GM18508 (cell line): Measurements from ENCODE around the gene SORL1.

Source experiments
- ATAC-seq: cut with Tn5 transposase; IDR thresholded peaks from one replicate; pipeline ENCODE4 v1.9.1; 2021; ENCODE audit warnings: moderate number of reproducible peaks; ENCODE audit not compliant: insufficient read depth, unreplicated experiment

Gene SORL1

DNA sequence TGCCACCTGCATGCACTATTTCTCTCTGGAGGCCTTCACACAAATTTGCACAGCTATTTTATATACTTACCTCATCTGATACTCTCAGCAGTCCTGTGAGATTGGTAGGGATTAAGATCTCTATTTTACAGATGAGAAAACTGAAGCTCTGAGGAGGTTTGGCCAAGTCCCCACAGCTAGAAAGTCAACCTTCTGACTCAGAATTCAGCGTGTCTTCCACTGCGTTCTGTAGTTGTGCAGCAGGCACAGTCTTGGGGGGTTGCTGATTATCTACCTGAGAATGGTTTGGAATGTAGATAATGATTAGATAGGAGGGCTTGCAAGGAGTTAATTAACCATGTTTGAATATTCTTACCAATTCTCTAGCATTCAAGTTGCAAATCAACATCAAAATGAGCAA, 2.5 kb upstream of the SORL1 start:
- ATAC-seq, result no peak

DNA sequence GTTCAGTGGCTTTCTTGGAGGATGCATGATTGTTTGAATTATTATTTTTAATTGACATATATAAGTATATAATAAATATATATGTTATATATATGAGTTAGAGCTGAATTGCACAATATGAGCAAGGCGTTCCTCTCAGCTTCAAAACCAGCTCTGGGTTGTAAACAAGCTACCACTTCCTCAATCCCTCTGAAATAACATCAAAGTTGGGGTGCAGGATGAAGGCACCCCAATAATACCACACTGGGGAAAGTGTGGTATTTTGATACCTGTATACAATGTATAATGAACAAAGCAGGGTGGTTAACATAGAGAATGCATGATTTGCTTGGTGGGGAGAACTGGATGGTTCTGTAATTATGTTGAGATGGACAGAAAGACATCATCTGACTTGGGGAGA, 1.7 kb upstream of the SORL1 start:
- ATAC-seq, result no peak

DNA sequence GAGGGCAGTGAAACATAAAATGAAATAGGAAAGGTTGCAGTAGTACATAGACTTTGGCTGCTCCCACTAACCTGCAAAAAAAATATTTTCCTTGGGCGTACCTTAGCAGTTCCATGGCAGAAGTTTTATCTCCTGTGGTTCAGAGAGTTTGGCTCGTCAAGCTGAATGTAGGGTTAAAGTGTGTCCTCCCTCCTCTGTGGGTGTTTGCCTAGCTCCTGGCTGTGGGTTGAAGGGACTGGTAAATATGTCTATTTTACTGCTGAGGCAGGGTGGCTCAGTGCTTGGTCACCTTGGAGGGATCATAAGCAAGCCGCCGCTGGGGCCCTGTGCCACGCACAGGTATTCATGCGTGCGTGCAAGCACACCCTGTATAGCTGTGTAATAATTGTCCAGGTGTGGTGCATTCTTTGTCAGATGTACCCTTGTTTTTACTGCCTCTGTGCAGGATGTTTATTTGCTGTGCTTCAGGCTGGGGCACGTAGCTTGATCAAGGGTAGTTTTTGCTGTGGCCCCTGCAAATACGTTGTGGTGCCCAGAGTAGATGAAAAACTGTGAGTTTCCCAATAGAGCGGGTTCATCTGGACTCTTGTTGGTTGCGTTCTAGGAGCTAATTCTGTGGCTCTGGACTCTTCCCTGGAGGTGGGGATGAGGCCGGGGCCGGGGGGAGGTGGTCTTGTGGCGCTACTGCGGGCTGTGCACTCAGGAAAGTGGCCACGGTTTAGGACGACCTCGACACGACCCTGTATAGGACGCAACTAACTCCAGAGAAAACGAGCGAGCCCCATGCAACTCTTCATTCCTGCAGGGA, 732 bp upstream of the SORL1 start:
- no peak for ATAC-seq

DNA sequence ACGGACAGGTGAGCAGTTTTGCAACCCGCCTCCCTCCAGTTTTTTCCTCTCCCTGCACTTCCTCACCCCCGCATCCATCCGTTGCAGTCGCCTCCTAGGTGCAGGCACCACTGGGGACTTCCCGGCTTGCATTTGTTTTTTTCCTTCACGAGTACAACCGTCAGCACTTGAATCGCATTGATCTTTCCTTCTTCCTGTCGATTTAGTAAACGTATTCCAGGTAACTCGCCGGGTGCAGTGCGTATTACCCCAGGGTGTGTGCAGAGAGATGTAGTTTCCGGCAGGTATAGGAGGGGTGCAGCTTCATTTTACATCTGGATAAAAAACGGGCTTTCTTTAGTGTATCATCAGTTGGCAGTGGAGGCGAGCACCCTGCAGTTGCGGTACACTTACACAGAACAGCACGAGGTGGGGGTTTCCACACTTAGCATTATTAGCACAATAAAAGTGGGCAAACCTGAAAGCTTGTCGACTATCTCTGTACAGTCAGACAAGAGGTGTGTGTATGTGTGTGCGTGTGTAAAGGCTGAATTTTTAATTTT, 566 bp downstream of the SORL1 start, which contains the start of gene SORL1-AS1:
Gene SORL1-AS1, minus strand, starts transcription at position 359 of the 542 bp plus-strand sequence.
- ATAC-seq, result no peak

DNA sequence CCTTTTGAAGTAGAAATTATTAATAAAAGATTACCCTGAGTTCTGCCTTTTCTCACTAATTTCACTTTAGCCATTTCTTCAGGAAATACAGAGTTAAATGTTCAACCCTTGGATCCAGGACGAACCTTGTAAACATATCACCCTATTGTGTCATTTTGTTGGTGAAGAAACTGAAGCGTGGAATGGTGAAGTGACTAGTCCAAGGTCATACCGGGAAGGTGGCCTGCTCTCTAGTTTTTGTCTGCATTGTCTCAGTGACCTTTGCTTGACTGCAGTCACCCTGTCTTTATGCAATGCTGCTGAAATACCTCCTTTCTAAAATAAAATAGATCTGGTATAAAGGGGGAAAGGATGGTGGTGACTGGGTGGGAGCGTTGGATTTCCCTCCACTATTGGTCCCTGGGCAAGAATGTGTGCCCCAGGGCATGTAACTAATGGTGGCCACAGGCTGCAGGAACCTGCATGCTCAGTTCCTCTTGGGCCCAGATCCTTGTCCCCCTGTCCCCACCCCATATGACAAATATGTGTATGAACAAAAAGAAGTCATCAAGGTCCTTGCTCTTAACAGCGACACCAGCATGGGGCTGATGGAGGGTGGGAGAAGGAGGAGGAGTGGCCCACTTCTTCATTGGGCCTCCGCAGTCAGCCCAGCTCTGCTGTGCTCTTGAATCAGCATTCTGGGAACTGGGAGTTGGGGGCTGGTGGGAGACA, 1.6 kb downstream of the SORL1 start:
- no peak for ATAC-seq

DNA sequence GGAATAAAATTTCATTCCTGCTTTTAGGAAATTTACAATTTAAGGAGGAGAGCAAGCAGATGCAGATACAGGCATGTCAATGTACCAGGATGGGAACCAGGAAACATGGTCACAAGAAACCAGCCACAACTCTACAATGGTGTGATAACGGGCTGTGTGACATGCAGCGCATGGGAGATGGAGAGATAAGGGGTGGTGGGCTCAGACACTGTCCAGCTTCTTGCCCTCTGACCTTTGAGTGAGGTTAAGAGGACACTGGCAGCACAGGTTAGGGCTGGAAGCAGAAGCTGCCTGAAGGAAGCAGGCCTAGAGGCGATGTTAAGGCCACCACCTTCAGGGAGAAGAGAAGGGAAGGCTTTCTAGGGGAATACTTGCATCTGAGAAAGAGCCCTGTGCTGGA, 3.0 kb downstream of the SORL1 start:
- ATAC-seq, result no peak

DNA sequence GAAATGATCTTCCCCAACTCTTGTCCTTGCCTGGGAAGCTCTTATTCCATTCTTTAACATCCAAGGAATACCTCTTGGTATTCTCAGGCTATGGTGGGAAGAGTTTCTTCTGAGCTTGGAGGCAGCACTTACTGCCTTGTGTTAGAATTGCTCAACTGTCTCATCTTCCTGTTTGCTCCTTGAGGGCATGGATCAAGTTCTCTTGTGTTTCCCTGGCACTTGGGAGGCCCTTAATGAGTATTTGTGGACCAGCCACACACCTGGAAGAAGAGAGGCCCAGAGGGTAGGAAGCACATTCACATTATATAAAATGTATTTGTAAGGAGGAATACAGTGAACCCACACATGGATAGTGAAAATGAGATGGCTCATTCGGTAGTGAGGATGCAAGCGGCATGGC, 4.0 kb downstream of the SORL1 start:
- no peak for ATAC-seq

DNA sequence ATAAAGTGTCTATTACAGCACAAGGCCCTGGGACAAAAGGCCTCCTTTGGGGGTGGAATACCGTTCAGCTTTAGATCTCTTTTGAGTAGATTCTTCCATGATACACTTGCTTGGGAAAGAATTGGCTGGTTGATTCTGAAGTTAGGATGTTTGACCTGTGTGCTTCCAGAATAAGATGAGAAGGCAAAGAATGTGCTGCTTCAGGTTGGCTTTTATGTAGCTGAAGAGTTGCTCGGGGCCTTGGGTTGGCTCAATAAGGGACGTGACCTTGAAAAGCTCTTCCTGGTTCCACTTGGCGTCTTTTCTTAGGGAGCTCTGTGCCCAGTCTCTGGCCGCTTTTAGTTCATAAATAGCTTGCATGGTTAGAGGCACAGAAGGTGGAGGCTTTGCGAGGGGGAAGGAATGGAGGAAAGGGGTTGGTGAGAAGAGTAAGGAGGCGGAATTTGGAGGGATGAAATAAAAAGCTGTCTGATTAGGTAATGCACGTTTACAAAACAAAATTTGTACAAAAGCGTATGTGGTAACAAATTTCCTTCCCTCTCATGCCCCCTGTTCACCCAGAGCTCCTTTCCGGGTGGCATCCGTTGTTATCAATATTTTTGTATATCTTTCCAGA, 4.8 kb downstream of the SORL1 start:
- no peak for ATAC-seq

DNA sequence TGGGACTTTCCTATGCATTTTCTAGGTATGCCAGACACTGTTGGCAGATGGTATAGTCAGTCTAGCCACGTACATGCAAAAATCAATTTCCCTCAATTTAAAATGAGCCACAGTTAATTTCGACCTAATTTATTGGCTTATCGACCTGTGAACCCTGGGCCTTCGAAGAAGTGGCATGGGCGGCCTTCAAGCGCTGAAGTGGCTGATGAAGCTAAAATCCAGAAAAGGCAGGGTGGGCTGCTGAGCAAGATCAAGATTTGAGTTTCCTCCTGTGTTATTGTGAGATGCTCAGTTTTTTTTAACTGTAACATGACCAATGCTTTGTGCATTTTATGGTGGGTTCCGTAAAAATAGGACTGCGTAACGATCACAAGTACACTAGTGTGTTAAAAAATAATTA, 6.4 kb downstream of the SORL1 start:
- ATAC-seq, result no peak

DNA sequence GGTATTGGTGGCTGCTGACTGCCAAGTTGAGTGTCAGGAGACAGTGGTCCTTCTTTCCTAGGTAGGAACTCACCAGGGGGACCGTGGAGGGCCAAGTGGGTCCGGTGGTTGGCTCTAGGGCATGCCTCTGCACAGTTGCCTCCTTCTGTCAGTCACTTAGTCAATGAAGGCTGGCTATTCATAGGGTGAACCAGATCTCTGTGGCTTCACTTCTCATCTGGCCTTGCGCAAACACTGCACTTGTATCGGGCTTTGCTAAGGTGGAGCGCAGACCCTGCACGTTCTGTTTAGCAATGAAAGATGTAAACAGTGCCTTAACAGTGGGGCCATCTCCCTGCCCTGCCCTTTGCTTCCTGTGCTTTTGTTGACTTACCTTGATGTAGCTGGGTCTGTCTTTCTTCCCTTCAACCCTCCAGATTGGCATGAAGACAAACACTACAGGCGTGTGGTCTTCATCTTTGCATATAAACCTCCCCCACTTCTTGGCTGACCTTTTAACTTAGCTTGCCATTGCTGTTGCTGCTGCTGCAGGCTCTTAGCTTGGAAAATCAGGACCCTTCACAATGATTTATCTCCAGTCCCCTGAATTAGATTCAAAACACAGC, 7.4 kb downstream of the SORL1 start:
- ATAC-seq, result no peak

DNA sequence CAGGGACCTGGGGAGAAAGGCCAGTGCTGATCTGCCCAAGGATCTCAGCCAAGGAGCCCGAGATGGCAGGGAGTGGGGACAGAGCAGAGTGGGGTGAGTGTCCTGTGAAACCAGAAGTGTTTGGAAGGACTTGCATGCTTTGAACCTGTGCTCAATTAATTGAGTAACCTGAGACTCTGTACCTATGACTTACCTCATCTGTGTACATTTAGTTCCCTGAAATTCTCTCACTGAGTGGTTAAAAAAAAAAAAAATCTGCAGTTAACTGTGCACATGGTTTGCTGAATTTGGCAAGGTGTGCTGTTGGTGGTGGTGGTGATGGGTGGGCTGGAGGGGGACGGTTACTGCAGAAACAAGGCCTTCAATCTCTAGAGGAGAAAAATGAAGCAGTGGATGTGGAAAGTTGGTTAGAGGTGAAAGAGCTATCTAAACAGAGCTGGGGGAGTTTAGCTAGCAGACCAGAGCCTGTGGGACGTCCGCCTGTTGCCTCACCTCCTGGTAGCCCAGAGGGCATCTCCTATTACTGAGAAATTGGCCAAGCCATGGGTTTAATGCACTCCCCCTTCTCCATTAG, 8.9 kb downstream of the SORL1 start:
- no peak for ATAC-seq

DNA sequence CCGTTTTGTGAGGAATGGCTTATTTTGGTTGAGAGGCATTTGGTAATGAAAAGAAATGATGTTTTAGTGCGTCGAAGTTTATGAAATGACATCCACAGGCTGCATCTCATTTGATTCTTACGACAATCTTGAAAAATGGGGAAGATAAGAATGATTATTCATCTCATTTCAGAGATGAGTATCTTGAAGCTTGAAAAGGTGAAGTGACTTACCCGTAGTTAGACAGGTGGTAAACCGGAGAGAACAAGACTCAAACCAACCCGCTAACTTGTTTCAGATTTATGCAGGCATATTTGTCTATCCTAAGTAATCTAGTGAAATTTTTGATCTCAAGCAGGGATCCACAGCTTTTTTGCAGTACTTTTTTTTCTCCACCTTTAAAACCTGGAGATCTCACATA, 9.7 kb downstream of the SORL1 start:
- no peak for ATAC-seq

DNA sequence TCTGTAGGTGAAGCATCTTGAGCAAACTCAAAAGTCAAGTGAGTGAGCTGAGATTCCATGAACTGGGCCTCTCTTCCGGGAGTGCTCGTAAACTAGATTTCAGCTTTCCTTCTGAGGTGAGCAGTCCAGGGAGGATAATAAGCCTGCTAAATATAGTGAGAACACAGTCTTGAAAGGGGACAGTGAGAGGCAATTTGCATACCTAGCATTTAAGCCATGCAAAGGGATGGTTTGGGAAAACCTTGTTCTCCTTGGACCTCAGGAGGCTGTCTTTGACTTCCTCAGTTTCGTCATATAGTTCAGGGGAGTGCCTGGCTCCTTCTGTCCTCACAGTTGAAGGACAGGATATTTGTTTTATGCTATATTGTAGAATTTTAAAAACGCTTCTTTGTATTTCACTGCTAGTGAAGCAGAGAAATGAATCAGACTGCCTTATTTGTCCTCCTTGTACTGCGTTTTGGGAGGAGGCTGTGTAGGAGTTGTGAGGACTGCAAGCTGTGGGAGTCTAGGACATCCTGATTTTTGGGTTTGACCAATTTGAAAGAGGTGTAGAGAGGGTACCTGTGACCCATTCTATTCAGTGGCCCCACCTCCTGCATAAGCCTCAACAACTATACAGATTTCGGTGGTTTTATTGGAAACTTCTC, 11.7 kb downstream of the SORL1 start:
- no peak for ATAC-seq

DNA sequence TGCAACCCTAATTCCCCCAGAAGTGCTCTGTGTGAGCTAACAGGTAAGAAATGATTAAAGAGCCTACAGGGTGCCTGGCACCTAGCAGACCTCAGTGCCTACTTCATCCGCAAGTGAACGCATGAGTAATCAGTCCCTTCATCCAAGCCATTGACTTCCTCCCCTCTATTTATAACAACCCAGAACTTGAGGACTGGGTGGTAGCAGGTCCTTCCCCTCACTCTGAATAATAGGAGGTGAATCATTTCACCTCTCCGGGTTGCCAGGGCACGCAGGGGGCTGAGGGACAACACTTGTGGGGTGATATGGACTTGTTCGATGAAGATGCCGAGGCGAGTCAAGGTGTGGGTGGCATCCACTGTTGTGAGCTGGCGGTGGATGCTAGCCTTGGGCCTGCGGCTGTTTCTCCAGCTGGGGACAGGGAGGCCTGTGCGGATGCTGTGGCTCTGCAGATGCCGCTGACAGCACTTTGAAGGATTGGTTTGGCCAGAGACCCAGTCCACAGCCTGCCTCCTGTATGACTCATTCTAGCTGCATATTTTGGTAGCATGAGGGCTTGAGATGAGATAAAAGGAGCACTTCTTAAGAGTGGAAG, 12.3 kb downstream of the SORL1 start:
- ATAC-seq, result no peak

DNA sequence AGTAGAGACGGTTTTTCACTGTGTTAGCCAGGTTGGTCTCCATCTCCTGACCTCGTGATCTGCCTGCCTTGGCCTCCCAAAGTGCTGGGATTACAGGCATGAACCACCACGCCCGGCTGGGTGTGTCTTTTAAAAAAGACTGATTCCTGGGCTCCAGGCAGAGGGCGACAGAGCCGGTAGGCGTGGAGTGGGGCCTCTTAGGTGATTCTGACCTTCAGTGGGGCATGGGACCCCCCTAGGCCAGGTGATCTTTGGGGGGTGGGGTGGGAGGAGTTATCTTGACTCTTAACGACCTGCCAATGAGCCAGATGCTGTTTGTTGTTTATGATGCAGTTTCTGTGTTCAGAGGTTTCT, 13.6 kb downstream of the SORL1 start:
- ATAC-seq, result no peak

DNA sequence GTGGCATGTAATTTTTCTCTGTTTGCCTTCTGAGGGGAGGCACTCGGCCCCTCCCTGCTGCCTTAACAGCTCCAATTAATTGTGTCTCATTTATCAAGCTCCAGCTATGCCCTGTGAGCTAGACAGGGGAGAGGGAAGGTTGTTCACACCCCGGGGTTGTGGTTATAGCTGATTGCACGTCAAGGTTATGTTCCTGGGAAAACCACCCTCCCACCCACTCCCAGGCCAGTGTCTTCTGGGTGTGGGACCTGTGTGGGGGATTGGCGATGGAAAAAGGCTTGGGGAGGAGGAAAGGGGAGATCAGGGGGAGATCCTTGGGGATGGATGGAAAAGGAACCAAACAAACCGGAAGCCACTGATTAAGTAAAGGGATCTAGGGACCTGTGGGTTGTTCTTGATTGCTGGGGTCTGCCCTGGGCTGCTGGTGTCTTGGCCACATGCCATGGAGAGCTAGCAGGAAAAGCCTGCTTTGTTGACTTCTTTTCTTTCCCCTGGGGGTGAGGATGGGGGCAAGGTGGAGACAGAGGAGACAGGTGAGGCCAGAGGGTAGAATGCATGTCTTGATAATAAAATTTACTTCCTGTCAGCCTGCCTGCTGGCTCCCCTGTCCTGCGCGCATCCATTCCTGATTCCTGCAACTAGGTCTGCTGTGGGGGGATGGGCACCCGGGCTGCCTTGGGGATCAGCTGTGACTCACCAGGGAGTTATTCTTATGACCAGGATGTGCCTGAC, 14.1 kb downstream of the SORL1 start:
- ATAC-seq, result no peak

DNA sequence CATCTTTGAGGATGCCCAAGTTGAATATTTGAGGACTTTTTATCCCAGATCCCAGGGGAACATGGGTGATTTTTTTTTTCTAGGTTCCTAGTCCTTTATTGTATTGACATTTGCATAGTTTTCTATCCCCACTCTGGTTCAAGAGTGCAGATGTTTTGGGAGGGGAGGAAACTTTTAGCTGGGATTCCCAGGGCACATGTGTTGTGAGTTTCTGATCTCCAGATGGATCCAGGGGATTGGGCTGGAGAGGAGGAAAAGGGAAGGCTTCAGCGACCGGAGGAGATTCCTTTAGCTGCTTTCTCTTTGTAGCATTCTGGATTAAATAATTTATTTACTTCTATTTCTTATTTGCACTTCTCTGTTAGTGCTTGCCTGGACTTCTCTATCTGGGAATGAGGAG, 15.4 kb downstream of the SORL1 start:
- ATAC-seq, result no peak

DNA sequence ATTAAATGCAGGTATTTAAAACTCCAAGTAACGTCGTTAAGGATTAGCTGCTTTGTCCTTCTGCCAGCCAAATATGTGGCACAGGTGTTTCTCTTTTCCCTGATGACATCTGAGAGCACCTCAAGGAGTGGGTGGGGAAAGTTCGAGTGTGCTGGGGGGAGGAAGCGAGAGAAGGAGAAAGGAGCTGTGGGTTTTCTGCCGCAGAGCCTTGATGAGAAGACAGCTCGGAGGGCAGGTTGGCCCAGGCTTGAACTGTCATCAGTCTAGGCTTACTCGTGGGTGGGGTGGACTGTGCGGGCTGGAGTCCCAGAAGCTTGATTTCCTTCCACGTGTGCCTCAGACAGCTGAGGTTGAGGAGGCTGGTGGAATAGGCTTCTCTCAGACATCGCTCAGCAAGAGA, 15.9 kb downstream of the SORL1 start:
- ATAC-seq, result peak; percentile 27

DNA sequence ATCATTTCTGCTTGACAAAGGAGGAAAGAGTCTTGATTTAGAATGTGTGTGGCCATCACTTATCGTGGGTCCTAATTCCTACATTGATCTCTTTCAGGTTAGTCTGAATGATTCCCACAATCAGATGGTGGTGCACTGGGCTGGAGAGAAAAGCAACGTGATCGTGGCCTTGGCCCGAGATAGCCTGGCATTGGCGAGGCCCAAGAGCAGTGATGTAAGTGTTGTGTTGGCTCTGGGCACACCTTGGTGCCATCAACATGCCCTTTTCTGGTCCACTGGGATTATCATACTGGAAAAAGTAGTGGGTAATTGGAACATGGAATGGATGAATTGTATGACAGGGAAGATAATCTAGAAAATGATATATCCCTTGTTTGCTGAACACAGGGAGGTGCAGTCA, 17.8 kb downstream of the SORL1 start:
- ATAC-seq, result no peak
